Nephron progenitor cell (in vitro differentiated cells): ENCODE results near the gene SLC35G2.

ENCODE experiments used
- DNase-seq: peaks from one replicate; pipeline ENCODE4 v3.0.0; 2021
- H3K27ac Mint-ChIP-seq: 2 replicates; pipeline ENCODE4 v1.8.0; 2021; ENCODE audit warnings: mild to moderate bottlenecking, moderate library complexity, mixed read lengths
- H3K27me3 Mint-ChIP-seq: 2 replicates; pipeline ENCODE4 v1.8.0; 2021; ENCODE audit warnings: mild to moderate bottlenecking, low read depth, mixed read lengths; ENCODE audit not compliant: poor library complexity
- H3K36me3 Mint-ChIP-seq: 2 replicates; pipeline ENCODE4 v1.8.0; 2021; ENCODE audit warnings: low read depth, mixed read lengths
- H3K4me1 Mint-ChIP-seq: 2 replicates; pipeline ENCODE4 v1.8.0; 2021; ENCODE audit warnings: mixed read lengths
- H3K4me3 Mint-ChIP-seq: 2 replicates; pipeline ENCODE4 v1.8.0; 2021; ENCODE audit warnings: mild to moderate bottlenecking, moderate library complexity, mixed read lengths
- H3K9me3 Mint-ChIP-seq: 2 replicates; pipeline ENCODE4 v1.8.0; 2021; ENCODE audit warnings: mild to moderate bottlenecking, moderate library complexity, mixed read lengths
- TF ChIP-seq, protein P1 (sequence below): fragments of 200-600 bp; sonication (generic); IDR thresholded peaks from 2 replicates; pipeline ENCODE4 v1.5.0; 2021; ENCODE audit warnings: antibody characterized with exemption

SLC35G2 gene

GRCh38 chr3:136804141-136804540 lies 14.8 kb upstream of the SLC35G2 start:
- no peaks in the 10 kb centered on the region for H3K27me3 Mint-ChIP-seq
- no peak overlapping the region for H3K27ac Mint-ChIP-seq
- no peak overlapping the region for H3K4me3 Mint-ChIP-seq
- H3K9me3 Mint-ChIP-seq = no peaks in the 10 kb centered on the region
- TF ChIP-seq, protein P1, sequence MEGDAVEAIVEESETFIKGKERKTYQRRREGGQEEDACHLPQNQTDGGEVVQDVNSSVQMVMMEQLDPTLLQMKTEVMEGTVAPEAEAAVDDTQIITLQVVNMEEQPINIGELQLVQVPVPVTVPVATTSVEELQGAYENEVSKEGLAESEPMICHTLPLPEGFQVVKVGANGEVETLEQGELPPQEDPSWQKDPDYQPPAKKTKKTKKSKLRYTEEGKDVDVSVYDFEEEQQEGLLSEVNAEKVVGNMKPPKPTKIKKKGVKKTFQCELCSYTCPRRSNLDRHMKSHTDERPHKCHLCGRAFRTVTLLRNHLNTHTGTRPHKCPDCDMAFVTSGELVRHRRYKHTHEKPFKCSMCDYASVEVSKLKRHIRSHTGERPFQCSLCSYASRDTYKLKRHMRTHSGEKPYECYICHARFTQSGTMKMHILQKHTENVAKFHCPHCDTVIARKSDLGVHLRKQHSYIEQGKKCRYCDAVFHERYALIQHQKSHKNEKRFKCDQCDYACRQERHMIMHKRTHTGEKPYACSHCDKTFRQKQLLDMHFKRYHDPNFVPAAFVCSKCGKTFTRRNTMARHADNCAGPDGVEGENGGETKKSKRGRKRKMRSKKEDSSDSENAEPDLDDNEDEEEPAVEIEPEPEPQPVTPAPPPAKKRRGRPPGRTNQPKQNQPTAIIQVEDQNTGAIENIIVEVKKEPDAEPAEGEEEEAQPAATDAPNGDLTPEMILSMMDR = no peak
- H3K4me1 Mint-ChIP-seq = peaks cover 13% of the 10 kb centered on the region
- no peaks in the 10 kb centered on the region for H3K36me3 Mint-ChIP-seq
- DNase-seq = no peak

DNA sequence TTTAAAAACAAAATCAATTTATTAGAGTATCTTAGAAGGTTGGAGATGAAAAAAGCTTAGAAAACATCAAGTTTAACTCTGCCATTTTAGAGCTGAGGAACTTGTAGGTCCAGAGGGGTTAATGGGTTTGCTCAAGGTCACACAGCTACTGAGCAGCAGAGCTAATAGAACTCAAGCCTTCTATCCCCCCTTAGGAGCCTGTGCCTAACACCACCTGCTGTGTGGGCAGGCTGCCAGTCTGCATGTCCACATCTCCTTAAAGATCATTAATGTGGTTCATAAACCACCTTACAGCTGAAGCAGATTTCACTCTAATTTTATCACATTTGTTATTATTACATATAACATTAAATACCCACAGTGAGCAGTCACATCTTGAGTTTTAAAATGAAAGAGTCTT lies 14.1 kb upstream of the SLC35G2 start:
- Mint-ChIP-seq H3K9me3 (no peaks in the 10 kb centered on the region), H3K27ac (no peak overlapping the region), H3K27me3 (no peaks in the 10 kb centered on the region), H3K36me3 (no peaks in the 10 kb centered on the region), H3K4me1 (peaks cover 13% of the 10 kb centered on the region), H3K4me3 (no peak overlapping the region)
- TF ChIP-seq, protein P1 = no peak
- DNase-seq = no peak

- H3K4me3 Mint-ChIP-seq = no peak overlapping the region
- no peaks in the 10 kb centered on the region for H3K9me3 Mint-ChIP-seq
- DNase-seq = no peak
- TF ChIP-seq, protein P1 = no peak
- no peak overlapping the region for H3K27ac Mint-ChIP-seq
- H3K27me3 Mint-ChIP-seq = no peaks in the 10 kb centered on the region
- H3K4me1 Mint-ChIP-seq = peaks cover 13% of the 10 kb centered on the region
- H3K36me3 Mint-ChIP-seq = no peaks in the 10 kb centered on the region
Observed at GRCh38 chr3:136805795-136806194, 13.1 kb upstream of the SLC35G2 start.

DNA sequence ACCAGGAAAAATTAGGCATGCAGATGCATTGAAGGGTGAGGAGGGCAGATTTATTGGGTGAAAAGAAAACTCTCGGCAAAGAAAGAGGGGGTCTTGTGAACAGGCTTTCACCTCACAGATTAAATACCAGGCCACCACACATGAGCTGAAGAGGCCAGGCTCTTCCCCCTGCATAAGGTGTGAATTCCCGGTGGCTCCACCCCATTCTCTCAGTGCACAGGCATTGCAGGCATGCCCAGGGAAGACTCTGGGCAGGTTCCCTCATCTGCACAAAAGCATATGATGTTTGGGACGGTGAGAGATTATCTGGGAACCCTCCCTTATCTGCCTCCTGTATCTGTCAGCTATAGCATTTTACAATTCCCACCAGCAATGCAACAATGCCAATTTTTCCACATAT lies 7.2 kb upstream of the SLC35G2 start:
- DNase-seq = no peak
- Mint-ChIP-seq H3K9me3 (peaks cover 11% of the 10 kb centered on the region), H3K4me1 (no peaks in the 10 kb centered on the region), H3K36me3 (no peaks in the 10 kb centered on the region), H3K4me3 (no peak overlapping the region), H3K27ac (no peak overlapping the region), H3K27me3 (peaks cover 25% of the 10 kb centered on the region)
- TF ChIP-seq, protein P1 = no peak

- Mint-ChIP-seq H3K27ac (no peak overlapping the region), H3K27me3 (peaks cover 72% of the 10 kb centered on the region), H3K9me3 (peaks cover 2% of the 10 kb centered on the region), H3K4me1 (peaks cover 23% of the 10 kb centered on the region), H3K4me3 (no peak overlapping the region), H3K36me3 (no peaks in the 10 kb centered on the region)
- DNase-seq = no peak
- TF ChIP-seq, protein P1 = no peak
Observed at GRCh38 chr3:136817448-136817847, 1.5 kb upstream of the SLC35G2 start.

DNA sequence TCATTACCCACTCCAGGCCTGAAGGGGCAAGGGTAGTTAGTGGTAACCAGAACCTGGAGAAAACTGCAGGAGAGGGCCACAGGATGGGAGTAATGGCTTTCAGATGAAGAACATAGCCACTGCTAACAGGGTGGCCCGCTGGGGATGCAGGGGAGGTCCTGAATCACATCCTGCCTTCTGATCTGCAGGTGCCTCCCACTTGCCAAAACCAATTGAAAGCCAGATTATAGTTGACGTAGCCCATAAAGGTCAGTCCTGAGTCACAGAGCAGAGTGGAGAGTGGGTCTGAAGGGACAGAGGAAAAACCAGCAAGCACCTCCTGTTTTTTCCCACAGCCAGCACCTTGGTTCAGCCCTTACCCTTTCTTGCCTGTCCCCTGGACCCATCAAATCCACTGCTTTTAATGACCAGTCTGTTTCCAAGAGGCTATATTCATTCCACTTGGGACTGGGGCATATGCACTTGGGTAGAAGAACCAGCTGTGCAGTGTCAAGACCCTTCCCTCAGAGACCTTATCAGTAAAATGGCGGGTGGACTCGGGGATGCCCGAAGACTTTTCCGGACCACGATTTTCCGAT lies 646 bp upstream of the SLC35G2 start:
- TF ChIP-seq, protein P1 = no peak
- DNase-seq = peak; percentile 21
- peaks cover 66% of the 10 kb centered on the region for H3K27me3 Mint-ChIP-seq
- peaks cover 23% of the 10 kb centered on the region for H3K4me1 Mint-ChIP-seq
- peak overlapping the region; percentile 90 for H3K4me3 Mint-ChIP-seq
- no peak overlapping the region for H3K27ac Mint-ChIP-seq
- H3K36me3 Mint-ChIP-seq = peaks cover 4% of the 10 kb centered on the region
- H3K9me3 Mint-ChIP-seq = peaks cover 10% of the 10 kb centered on the region
